22Rv1 (cell line): ENCODE measurements around the gene GPLD1.
"Not testable (repeated sequence)": the region's sequence is repeated elsewhere in the genome, so short reads cannot be mapped to it uniquely, and the experiment has no call there.

Experiments used
- H3K27ac ChIP-seq: fragments of 450-650 bp; 2 replicates; pipeline ENCODE4 v1.5.1; 2017
- ZFX ChIP-seq: fragments of 450-650 bp; IDR thresholded peaks from 2 replicates; pipeline ENCODE4 v1.6.1; 2017; ENCODE audit warnings: antibody characterized with exemption, borderline replicate concordance
- TF ChIP-seq, protein P1 (sequence below): fragments of 450-650 bp; IDR thresholded peaks from 2 replicates; pipeline ENCODE4 v1.5.1; 2017; ENCODE audit warnings: mild to moderate bottlenecking

GPLD1 gene

DNA sequence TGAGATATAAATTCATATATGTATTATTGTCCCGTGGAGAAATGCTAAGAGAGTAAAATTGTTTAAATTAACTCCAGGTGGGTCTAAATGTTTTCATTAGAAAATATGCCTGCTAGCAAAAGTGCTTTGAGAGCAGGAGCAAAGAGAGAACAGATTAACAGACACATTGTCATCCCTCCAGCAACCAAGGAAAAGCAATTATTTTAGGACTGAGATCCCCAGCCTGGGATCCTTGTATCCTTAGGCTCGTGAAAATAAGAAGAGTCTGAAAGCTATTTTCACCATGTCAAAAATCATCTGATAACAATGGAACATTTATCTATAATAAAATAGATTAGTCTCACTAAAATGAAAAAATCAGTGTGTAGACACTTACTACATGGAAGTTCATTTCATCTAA lies 98.2 kb downstream of the GPLD1 start:
- no peak overlapping the region for H3K27ac ChIP-seq
- no peak for TF ChIP-seq ZFX
- TF ChIP-seq, protein P1, sequence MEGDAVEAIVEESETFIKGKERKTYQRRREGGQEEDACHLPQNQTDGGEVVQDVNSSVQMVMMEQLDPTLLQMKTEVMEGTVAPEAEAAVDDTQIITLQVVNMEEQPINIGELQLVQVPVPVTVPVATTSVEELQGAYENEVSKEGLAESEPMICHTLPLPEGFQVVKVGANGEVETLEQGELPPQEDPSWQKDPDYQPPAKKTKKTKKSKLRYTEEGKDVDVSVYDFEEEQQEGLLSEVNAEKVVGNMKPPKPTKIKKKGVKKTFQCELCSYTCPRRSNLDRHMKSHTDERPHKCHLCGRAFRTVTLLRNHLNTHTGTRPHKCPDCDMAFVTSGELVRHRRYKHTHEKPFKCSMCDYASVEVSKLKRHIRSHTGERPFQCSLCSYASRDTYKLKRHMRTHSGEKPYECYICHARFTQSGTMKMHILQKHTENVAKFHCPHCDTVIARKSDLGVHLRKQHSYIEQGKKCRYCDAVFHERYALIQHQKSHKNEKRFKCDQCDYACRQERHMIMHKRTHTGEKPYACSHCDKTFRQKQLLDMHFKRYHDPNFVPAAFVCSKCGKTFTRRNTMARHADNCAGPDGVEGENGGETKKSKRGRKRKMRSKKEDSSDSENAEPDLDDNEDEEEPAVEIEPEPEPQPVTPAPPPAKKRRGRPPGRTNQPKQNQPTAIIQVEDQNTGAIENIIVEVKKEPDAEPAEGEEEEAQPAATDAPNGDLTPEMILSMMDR: no peak

DNA sequence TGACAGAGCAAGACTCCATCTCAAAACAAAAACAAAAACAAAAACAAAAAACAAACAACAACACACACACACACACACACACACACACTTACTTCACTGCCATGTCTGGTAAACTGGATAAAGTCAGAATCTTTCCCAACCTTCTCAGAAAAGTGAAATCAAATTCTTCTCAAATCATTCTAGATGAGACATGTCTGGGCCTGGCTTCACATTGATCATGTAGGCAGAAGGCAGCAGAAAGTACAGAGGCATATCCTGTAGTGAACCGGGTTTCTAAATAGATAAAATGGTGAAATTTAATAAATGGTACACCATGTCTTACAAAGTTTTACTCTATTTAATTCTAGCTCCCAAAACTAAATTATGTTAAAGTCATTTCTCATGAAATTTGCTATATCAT lies 101.6 kb downstream of the GPLD1 start:
- TF ChIP-seq, protein P1: no peak
- no peak for TF ChIP-seq ZFX
- H3K27ac ChIP-seq: no peak overlapping the region

DNA sequence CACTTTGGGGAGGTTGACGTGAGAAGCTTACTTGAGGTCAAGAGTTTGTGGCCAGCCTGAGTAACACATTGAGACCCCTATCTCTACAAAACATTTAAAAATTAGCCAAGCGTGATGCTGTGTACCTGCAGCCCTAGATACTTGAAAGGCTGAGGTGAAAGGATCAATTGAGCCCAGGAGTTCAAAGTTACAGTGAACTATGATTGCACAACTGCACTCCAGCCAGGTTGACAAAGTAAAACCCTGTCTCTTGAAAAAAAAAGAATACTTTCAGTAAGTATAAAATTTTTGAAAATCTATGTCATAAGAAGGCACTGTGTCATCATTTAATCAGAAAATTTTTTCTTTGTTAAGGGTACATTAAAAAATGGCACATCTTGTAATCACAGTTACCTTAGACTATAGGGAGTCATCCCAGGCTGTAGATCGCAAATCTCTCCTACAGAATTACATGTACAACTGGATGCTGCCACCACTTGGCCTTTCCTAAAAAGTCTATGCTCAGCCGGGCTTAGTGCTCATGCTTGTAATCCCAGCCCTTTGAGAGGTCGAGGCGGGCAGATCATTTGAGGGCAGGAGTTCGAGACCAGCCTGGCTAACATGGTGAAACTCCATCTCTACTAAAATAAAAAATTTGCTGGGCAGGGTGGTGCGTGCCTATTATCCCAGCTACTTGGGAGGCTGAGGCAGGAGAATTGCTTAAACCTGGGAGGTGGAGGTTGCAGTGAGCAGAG lies 103.7 kb downstream of the GPLD1 start:
- TF ChIP-seq, protein P1: no peak
- no peak for TF ChIP-seq ZFX
- no peak overlapping the region for H3K27ac ChIP-seq

DNA sequence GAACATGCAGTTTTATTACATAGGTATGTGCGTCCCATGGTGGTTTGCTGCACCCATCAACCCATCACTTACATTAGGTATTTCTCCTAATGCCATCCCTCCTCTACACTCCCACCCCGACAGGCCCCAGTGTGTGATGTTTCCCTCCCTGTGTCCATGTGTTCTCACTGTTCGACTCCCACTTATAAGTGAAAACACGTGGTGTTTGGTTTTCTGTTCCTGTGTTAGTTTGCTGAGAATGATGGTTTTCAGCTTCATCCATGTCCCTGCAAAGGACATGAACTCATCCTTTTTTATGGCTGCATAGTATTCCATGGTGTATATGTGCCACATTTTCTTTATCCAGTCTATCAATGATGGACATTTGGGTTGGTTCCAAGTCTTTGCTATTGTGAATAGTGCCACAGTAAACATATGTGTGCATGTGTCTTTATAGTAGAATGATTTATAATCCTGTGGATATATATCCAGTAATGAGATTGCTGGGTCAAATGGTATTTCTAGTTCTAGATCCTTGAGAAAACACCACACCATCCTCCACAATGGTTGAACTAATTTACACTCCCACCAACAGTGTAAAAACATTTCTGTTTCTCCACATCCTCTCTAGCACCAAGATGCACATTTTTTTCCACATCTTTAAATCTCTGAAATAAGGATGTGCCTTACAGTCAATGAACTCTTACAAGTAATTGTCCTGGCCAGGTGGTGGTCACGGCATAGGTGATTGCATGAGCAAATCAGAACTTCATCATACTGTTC lies 104.8 kb downstream of the GPLD1 start:
- not testable (repeated sequence) for H3K27ac ChIP-seq

DNA sequence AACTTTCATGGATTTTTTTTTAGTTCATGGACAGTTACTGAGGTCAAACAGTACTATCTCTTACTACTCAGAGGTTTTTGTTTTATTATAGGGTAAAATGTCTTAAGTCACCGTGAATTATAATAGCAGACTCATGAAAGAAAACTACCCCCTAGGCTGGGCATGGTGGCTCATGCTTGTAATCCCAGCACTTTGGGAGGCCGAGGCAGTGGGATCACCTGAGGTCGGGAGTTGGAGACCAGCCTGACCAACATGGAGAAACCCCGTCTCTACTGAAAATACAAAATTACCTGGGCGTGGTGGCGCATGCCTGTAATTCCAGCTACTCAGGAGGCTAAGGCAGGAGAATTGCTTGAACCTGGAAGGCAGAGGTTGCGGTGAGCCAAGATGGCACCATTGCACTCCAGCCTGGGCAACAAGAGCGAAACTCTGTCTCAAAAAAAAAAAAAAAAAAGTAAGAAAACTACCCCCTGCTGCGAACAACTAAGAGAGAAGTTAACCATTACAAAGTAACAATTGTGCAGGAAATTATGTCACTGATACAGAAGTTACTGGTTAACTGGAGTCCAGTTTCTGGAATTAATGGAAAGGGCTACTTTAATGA lies 106.4 kb downstream of the GPLD1 start:
- not testable (repeated sequence) for H3K27ac ChIP-seq

DNA sequence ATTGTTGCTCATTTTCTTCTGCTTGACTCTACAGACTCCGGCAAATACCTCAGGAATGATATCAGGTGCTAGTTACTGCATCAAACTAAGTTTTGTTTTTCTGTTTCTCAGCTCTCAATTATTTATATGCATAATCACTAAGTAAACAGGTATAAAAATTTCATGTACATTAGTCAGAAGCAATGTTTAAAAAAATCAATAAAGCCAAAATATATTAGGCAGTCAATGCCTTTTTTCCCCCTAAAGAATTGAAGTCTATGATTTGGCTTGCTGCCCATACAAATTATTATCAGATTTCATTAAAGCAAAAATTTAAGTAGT lies 107.2 kb downstream of the GPLD1 start:
- no peak overlapping the region; the same call in 1 of the 2 replicates for H3K27ac ChIP-seq

DNA sequence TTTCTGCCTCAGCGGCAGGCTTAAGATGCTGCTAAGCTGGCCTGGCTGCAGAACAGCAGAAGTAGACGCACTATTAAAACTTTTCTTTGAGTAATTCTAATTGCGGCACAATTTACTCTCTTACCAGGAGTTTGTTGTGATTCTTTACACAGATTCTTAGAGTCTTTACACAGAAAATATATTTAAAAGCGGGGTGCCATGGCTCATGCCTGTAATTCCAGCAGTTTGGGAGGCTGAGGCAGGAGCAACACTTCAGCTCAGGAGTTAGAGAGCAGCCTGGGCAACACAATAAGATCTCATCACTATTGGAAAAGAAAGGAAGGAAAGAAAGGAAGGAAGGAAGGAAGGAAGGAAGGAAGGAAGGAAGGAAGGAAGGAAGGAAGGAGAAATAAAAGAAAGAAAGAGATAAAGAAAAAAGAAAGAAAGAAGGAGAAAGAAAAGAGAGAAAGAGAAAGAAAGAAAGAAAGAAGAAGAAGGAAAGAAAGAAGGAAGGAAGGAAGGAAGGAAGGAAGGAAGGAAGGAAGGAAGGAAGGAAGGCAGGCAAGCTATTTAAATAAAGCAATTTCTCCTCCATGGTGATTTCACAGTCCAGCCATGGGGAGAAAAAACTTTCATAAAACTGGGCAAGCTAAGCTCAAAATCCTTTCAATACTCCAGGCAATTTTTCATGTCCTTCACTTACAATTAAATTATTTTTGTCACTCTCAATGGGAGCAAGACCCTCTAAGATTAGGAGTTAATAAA lies 107.7 kb downstream of the GPLD1 start:
- H3K27ac ChIP-seq: no peak overlapping the region
- TF ChIP-seq, protein P1: no peak
- no peak for TF ChIP-seq ZFX

More for the DNA sequence above, 107.2 kb downstream of the GPLD1 start:
- no peak for TF ChIP-seq ZFX
- TF ChIP-seq, protein P1: no peak
